GM21381 (cell line): ENCODE measurements around the gene MYCL.

ENCODE experiments used
- ATAC-seq: cut with Tn5 transposase; IDR thresholded peaks from one replicate; pipeline ENCODE4 v1.9.1; 2021; ENCODE audit warnings: mild to moderate bottlenecking, moderate library complexity; ENCODE audit not compliant: unreplicated experiment

Gene MYCL

GRCh38 chr1:39901714-39902459 is at the start of gene MYCL:
TSS of gene MYCL (minus strand) at chr1:39901917. CDS start at chr1:39901434, 483 bp downstream.
- ATAC-seq: peak; percentile 70

- ATAC-seq: no peak
Measured at GRCh38 chr1:39949891-39950290, 48.2 kb upstream of the MYCL start.

GRCh38 chr1:39947260-39947659 is 45.5 kb upstream of the MYCL start:
- no peak for ATAC-seq

GRCh38 chr1:39946216-39946615 is 44.5 kb upstream of the MYCL start:
- ATAC-seq: no peak

GRCh38 chr1:39944410-39945112 is 42.8 kb upstream of the MYCL start:
- no peak for ATAC-seq

- no peak for ATAC-seq
Measured at GRCh38 chr1:39943471-39944290, 42.0 kb upstream of the MYCL start.

GRCh38 chr1:39940980-39941871 is 39.5 kb upstream of the MYCL start:
- no peak for ATAC-seq

- ATAC-seq: no peak
Measured at GRCh38 chr1:39940253-39940652, 38.5 kb upstream of the MYCL start.

GRCh38 chr1:39938856-39939255 is 37.1 kb upstream of the MYCL start:
- no peak for ATAC-seq

GRCh38 chr1:39936724-39937491 is 35.2 kb upstream of the MYCL start:
- ATAC-seq: no peak

- ATAC-seq: no peak
Measured at GRCh38 chr1:39933956-39934941, 32.5 kb upstream of the MYCL start.

GRCh38 chr1:39928809-39929587 is 27.3 kb upstream of the MYCL start:
- no peak for ATAC-seq

- no peak for ATAC-seq
Measured at GRCh38 chr1:39927538-39927937, 25.8 kb upstream of the MYCL start.

GRCh38 chr1:39926820-39927219 is 25.1 kb upstream of the MYCL start:
- ATAC-seq: no peak

GRCh38 chr1:39926343-39926793 is 24.7 kb upstream of the MYCL start:
- ATAC-seq: no peak

GRCh38 chr1:39925721-39926342 is 24.1 kb upstream of the MYCL start:
- ATAC-seq: no peak

GRCh38 chr1:39922251-39922688 is 20.6 kb upstream of the MYCL start:
- ATAC-seq: no peak
